ENCODE data around the gene NKTR. TPM values are rescaled to one million over a fixed set of nuclear protein-coding genes. Genes with fewer than 3 reads are reported as not detected.

The NKTR gene
- total RNA-seq, 4 donors from 2014 or later = 18.0 to 112 (median 50.7) TPM

DNA sequence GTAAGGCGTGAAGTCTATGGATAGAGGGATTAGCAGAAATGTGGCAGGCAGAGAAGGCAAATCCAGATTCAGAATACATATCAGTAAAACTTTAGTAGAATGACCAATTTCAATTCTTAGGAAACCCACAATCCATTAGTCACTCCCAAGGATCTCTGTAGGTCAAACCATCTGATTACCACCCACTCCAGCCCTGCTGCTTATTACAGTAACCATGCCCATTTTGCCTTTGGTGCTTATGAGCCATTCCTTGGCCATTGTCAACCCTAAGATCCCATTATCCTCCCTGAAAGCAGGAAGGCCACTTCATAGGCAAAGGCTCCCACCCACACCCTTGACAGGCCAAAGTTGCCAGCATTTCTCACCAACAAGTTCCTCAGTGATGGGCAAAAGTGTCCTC lies 79.8 kb downstream of the NKTR start:
- intact Hi-C loops (cut with DNase I) = no loop called here
- DNase-seq = no peak
- Histone ChIP-seq H3K27me3 (peaks cover 0 to 5% (median 0%) of the 10 kb centered on the region in 4 donors), H3K36me3 (no peaks in the 10 kb centered on the region), H3K9me3 (peaks cover 0 to 4% (median 0%) of the 10 kb centered on the region in 3 donors), H3K4me1 (peaks cover 5 to 23% (median 14%) of the 10 kb centered on the region in 3 donors), H3K27ac (no peak overlapping the region), H3K4me3 (no peak overlapping the region)
- 91 to 93% methylated on average over 1 of the region's 1 CpG for WGBS, 2 donors
- TF ChIP-seq, protein P1, sequence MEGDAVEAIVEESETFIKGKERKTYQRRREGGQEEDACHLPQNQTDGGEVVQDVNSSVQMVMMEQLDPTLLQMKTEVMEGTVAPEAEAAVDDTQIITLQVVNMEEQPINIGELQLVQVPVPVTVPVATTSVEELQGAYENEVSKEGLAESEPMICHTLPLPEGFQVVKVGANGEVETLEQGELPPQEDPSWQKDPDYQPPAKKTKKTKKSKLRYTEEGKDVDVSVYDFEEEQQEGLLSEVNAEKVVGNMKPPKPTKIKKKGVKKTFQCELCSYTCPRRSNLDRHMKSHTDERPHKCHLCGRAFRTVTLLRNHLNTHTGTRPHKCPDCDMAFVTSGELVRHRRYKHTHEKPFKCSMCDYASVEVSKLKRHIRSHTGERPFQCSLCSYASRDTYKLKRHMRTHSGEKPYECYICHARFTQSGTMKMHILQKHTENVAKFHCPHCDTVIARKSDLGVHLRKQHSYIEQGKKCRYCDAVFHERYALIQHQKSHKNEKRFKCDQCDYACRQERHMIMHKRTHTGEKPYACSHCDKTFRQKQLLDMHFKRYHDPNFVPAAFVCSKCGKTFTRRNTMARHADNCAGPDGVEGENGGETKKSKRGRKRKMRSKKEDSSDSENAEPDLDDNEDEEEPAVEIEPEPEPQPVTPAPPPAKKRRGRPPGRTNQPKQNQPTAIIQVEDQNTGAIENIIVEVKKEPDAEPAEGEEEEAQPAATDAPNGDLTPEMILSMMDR (IDR thresholded peaks at IDR 0.05) = no peak
- TF ChIP-seq POLR2A (IDR thresholded peaks at IDR 0.05) = no peak

DNA sequence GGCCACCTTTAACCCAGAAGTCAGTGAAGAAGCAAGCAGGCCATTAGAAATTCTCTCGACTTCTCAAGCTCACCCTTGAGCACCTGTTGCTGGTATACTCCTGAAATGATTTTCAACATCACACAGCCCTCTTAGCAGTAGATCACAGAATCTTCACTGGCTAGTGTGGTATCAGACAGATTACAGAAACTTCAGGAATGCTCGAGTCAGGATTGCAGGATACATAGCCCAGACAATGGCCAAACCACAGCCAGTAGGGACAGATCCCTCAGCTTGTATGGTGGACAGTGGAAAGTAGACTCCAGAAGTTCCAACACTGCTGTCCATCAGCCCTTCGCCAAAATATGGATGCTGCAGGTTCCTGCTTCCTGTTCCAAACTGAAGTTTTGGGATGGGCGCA lies 80.3 kb downstream of the NKTR start:
- Histone ChIP-seq H3K36me3 (no peaks in the 10 kb centered on the region), H3K27me3 (peaks cover 0 to 10% (median 0%) of the 10 kb centered on the region in 4 donors), H3K9me3 (peaks cover 0 to 4% (median 0%) of the 10 kb centered on the region in 3 donors), H3K4me3 (no peak overlapping the region), H3K4me1 (peaks cover 5 to 29% (median 19%) of the 10 kb centered on the region in 3 donors), H3K27ac (no peak overlapping the region)
- WGBS, 2 donors = 81 to 86% methylated on average over 3 to 4 of the region's 4 CpGs
- intact Hi-C loops (cut with DNase I) = no loop called here
- TF ChIP-seq, protein P1 (IDR thresholded peaks at IDR 0.05) = no peak
- TF ChIP-seq POLR2A (IDR thresholded peaks at IDR 0.05) = no peak
- DNase-seq = no peak

DNA sequence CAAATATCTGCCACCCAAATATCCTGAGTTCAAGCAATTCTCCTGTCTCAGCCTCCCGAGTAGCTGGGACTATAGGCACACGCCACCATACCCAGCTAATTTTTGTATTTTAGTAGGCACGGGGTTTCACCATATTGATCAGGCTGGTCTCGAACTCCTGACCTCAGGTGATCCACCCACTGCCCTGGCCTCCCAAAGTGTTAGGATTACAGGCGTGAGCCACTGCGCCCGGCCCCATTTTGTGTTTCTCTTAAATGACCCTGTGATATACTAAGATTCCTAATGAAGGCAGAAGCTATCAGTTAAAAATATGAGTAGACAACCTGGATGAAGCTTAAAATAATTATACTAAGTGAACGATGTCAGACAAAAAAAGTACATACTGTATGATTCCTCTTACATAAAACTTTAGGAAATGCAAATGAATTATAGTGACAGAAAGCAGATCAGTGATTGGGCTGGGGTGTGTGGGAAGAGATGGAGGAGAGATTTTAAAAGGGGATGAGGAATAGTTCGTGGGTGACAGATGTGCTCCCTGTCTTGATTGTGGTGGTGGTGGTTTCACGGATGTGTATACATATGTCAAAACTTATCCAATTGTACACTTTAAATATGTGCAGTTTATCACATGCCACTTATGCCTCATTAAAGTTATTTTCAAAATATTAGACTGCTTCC lies 81.0 kb downstream of the NKTR start:
- WGBS, 2 donors = 82 to 89% methylated on average over 10 of the region's 10 CpGs
- Histone ChIP-seq H3K27ac (no peak overlapping the region), H3K36me3 (no peaks in the 10 kb centered on the region), H3K27me3 (peaks cover 0 to 17% (median 0%) of the 10 kb centered on the region in 4 donors), H3K9me3 (no peaks in the 10 kb centered on the region), H3K4me1 (peaks cover 5 to 33% (median 20%) of the 10 kb centered on the region in 3 donors), H3K4me3 (no peak overlapping the region)
- no peak for TF ChIP-seq POLR2A (IDR thresholded peaks at IDR 0.05)
- TF ChIP-seq, protein P1 (IDR thresholded peaks at IDR 0.05) = no peak
- DNase-seq = no peak
- intact Hi-C loops (cut with DNase I) = no loop called here

DNA sequence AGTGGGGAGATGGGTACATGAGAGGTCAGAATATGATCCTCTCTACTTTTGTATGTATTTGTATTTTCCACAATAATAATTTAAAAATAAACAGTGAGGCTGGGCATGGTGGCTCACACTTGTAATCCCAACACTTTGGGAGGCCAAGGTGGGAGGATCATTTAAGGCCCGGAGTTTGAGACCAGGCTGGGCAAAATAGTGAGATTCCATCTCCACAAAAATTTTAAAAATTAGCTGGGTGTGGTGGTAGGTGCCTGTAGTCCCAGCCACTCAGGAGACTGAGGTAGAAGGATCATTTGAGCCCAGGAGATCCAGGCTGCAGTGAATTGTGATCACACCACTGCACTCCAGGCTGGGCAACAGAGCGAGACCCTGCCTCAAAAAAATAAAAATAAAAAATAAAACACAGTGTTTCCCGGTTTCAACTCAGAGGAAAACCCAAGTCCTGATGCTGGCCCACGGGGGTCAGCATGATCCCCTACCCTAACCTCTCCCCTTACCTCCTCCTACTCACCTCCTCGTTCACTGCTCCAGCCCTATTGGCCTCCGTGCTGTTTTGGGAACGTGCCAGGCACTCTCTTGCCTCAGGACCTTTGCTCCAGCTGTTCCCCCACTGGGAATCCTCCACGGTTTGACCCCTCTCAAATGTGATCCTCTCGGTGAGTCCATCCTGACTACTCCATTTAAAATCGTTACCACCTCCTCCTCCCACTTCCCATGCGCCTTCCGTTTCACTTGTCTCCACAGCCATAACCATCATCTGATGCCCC lies 82.0 kb downstream of the NKTR start:
- Histone ChIP-seq H3K4me1 (peaks cover 5 to 33% (median 20%) of the 10 kb centered on the region in 3 donors), H3K9me3 (no peaks in the 10 kb centered on the region), H3K4me3 (no peak overlapping the region), H3K27me3 (peaks cover 0 to 24% (median 0%) of the 10 kb centered on the region in 4 donors), H3K36me3 (no peaks in the 10 kb centered on the region), H3K27ac (peak overlapping the region in 2 of 4 donors; percentile 65 to 73)
- WGBS, 2 donors = 76 to 81% methylated on average over 12 of the region's 12 CpGs
- intact Hi-C loops (cut with DNase I) = no loop called here
- TF ChIP-seq, protein P1 (IDR thresholded peaks at IDR 0.05) = no peak
- TF ChIP-seq POLR2A (IDR thresholded peaks at IDR 0.05) = no peak
- no peak for DNase-seq

All from esophagus squamous epithelium (tissue), 5 donors.